GM19351 (cell line): ENCODE data around the gene MN1.
"Not testable (repeated sequence)": the region's sequence is repeated elsewhere in the genome, so short reads cannot be mapped to it uniquely, and the experiment has no call there.

Experiments used
- ATAC-seq: cut with Tn5 transposase; IDR thresholded peaks from one replicate; pipeline ENCODE4 v1.9.1; 2021; ENCODE audit warnings: mild to moderate bottlenecking, moderate library complexity; ENCODE audit not compliant: unreplicated experiment

MN1 gene

DNA sequence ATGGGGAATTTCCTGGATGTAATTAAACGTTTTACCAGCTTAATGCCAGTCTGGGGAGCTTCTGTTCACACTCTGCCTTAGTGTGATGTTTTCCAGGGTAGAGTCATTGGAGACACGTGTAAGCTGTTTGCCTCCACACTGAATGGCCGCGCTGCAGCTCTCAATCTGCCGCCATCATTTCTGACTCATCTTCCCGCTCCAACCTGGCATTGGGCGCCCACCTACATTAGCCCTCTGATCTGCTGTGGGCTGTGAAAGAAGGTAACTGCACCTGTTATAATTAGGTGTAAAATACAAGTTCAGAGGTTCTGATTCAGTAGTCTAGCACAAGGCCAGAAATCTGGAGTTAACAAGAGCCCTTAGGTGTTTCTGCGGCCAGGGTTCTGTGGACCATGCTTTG lies 54.6 kb downstream of the MN1 start:
- no peak for ATAC-seq

DNA sequence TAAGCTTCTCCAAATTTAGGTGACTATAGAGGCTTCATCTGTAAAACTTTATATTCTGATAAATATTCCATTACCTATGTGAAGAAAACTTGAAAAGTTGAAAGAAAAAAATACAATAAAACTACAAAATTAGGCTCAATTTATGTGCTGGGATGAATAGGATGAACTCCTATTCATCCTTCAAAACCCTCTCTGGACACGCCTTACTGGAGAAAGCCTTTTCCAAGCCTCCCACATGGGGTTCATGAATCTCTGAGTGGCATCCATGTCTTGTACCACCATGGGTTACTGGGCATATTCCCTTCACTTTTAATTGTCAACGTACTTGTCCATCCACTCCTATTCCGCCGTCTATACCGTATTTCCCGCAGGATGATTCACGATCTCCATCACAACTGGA lies 55.7 kb downstream of the MN1 start:
- no peak for ATAC-seq

DNA sequence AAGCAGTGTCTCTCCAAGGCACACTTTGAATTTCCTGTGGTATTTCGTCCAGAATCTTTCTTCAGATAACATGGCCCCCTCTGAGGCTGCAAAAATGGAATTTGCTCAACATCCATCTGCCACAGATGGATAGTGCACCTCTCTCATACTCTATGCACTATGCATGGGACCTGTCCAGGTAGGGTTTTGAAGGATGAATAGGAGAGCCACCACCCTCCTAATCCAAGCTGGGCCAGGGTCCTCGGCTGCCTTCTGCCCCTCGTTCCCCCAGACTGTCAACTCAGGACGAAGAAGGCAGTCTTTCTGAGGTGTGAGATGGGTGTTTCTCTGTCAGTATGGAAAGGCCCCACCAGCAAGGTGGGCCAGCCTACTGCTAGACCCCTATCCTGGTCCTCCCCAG lies 56.4 kb downstream of the MN1 start:
- ATAC-seq: no peak

DNA sequence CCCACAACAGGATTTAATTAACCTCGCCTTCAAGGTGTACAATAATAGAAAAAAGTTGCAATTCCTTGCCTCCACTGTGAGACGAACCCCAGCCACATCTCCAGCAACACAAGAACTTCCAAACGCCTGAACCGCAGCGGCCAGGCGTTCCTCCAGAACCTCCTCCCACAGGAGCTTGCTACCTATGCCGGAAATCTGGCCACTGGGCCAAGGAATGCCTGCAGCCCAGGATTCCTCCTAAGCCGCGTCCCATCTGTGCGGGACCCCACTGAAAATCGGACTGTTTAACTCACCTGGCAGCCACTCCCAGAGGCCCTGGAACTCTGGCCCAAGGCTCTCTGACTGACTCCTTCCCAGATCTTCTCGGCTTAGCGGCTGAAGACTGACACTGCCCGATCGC lies 57.5 kb downstream of the MN1 start:
- ATAC-seq: not testable (repeated sequence)

DNA sequence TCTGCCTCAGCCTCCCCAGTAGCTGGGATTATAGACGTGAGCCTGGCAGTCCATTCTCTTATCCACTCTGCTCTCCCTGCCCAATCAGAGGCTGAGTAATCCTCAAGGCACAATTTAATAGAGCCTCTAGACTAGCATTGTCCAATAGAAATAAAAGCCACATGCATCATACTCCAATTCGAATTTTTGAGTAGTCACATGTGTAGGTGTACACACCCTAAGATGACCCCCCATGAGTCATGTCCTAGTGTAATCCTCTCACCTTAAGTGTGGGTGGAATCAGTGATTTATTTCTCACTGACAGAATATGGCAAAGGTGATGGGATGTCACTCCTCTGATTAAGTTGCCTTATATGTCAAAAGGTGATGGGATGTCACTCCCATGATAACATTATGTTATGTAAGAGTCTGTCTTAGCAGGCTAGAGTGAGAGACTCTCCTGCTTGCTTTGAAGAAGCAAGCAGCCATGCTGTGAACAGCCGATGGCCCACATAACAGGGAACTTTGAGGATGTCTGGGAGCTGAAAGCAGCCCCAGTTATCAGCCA lies 61.3 kb downstream of the MN1 start:
- ATAC-seq: no peak

DNA sequence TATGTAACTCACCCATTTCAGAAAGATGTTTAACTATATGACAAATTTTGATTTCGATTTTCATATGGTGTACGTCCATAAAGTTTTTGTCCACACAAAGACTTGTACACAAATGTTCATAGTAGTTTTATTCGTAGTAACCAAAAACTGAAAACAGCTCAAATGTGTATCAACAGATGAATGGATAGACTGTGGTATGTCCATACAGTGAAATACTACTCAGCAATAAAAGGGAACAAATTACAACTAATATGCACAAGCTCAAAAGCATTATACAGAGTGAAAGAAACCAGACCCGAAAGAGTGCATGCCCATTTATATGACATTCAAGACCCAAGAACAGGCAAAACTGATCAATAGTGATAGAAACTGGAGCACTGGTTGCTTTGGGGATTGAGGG lies 64.0 kb downstream of the MN1 start:
- no peak for ATAC-seq

DNA sequence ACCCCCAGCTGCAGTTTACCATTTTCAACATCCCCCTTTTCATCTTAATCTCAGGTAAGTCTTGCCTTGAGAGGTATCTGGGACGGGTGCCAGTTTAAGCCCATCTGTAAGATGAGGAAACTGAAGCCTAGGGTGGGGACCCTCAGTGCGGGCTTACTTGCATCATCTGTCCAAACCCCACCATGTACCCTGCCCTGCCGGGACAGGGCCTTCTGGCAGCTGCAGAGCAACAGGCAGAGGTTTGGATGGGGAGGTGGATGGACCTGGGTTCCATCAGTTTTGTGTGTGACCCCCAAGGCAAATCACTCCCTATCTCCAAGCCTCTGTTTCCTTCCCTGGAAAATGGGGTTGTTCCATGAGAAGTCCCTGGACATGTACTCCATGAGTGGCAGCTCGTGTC lies 67.5 kb downstream of the MN1 start:
- ATAC-seq: no peak

DNA sequence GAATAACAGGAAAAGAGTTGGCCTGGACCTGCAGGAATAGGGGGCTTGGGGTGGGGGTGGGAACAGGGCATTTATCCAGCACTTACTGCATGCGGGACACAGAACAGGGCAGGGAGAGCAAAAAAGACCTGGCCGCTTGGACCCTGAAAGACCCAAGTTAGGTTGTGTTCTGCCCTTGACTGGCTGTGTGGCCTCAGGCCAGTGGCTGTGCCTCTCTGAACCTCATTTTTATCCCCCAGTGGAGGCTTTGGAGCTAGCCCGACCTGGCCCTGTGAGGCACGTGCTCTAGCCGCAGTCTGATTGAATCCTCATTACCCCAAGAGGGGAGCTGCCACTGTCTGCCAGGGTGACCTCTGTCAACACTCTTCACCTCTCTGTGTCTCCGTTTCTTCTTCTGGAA lies 68.7 kb downstream of the MN1 start:
- no peak for ATAC-seq

DNA sequence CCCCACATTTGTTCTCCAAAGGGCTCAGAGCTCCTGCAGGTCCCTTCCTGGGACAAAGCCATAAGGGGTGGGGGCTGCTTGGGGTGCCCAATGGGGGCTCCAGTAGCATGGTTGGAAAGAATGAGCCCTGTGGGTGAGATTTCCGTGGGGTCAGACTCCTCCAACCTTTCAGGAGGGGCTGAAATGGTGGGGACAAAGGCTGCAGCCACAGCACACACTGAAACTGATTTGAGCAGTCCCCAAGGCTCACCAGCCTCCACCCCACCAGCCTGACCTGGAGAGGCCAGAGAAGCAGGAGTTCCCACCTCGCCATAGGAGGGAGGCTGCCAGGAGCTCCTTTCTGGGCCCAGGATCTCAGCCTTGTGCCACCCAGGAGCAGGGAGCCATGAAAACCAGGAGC lies 69.2 kb downstream of the MN1 start:
- no peak for ATAC-seq

DNA sequence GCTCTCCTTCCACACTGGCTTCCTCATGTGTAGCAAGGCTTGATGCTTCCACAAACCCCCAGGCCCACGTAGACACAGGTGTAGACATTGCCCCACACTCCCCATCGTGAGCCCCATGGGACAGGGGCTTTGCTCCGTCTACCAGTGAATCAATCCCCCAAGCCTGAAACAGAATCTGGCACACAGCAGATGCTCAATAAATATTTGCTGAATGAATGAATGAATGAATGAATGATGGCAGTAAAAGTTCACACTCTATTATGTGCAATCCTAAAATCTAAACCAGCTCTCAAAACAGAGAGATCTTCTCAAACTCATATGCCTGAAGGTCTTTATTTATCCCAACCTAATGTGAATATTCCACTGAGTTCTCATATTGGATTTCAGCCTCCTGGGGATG lies 69.9 kb downstream of the MN1 start:
- ATAC-seq: no peak

DNA sequence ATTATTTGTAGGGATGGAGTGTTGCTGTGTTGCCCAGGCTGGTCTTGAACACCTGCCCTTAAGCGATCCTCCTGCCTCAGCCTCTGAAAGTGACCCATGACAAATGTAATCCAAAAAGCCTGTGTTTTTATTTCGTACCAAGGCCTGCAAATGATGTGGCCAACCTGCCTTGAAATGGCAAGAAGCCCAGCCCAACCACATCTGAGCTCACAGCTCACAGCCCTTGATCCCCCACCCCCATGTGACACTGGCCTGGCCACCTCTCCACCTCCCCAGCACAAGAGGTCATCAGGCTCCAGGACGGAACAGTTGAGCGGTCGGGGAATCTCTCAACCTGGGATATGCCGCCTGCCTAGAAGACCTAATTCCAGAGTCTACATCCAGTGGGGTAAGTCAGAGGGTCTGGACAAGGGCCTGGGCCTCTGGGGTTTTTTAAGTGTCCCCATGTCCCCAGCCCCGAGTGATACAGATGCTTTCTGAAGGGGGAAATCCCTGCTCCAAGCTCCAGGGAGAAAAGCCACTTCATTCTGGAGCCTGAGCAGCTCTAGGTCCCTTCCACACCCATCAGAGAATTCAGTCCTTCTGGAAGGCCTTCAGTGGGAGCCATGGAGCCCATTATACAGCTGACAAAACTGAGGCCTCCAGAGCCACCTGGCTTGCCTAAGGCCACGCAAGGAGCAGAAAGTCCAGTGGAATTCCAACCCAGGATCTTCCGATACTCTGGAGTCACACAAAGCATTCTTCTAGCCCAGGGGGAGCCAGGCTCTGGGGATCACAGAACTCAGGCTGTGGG lies 70.7 kb downstream of the MN1 start:
- ATAC-seq: no peak

DNA sequence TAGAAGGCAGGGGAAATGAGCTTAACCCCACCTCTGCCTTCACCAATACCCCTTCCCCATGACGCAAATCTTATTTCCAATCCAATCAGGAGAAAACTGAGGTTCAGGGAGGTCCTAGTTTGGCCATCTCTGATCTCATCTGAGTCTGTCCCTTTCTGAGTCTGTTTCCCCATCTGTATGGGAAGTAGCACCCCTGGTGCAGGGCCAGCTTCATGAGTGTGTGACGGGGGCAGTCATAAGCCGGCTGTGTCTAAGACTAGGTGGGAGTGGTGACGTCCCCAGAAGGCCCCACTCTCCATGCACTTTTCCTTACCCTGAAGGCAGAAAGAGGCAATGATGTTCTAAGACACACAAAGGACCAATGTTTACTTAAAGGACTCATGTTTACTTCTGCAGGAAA lies 72.3 kb downstream of the MN1 start:
- no peak for ATAC-seq

DNA sequence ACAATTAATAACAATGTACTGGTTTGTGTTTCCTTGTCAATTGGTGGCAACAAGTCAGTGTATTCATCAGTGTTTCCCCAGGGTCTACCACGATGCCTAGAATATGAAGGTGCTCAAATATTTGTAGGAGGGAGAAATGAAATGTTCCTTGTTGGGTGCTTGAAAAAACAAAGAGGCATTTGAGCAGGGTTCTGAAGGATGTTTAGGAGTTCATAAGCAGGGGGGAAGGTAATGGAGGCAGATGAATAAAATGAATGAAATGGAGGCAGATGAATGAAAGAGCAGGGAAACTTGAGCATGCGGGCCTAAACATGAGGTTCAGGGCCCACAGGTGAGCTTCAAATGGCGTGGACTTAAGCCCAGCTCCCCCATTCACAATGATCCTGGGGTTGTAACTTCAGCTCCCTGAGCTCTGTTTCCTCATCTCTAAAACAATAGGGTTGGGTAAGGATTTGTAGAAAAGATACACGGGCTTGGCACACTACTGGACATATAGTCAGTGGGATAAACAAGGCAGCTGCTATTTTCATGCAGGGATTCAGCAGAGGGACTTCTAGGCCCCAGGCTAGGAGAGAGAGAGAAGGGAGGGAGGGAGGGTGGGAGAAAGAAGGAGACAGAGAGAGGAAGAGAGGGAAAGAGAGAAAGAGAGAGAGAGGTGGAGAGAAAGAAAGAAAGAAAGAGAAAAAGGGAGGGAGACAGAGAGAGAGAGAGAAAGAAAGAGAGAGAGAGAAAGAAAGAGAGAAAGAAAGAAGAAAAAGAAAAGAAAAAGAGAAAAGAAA lies 73.7 kb downstream of the MN1 start:
- no peak for ATAC-seq

DNA sequence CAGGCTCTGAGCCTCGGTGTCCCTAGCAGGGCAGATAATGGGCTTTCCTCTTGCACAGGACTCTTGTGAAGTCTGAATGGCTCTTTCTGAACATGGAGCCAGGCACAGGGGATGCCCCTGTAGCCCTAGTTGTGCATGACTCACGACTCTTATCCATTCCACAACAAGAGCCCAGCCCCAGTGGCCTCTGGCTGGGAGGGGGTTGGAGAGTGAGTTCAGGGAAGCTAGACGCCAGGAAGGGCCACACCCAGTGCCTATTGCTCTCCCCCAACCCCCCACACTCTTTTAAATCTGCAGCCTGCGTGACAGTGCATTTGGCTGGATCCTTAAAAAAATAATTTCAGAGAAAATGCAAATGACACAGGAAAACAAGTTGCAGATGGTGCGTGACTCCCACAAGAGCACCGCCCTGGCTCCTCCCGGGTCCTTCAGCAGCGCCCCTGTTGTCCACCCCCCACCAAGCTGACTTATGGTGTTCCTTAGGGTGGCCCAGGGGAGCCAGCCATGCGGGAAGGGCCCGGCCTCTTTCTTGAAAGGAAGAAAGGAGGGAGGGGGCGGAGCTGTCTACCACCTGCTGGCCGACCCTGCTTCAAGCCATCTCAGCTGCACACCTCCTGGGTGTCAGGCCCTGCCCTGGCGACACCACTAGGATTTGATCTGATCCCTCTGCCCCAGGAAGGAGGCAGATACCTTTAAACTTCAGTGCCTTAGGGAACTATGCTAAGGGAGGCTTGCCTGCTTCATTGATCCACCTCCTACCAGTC lies 74.7 kb downstream of the MN1 start:
- ATAC-seq: no peak

DNA sequence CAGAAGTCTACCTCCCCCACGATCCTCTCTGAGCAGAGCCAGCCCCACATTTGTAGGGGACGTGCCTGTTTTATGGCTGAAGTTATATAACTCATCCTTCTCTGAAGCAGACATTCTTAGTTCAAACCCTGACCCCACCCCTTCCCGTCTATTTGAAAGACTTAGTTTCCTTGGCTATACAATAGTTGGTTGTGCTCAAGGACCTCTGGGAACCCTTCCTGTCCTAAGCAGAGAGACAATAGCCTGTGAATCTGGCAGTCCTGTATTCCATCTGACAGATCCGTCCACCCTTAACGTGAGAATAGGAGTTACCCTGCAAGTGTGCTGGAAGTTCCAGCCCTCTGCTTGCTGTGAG lies 75.2 kb downstream of the MN1 start:
- ATAC-seq: no peak

DNA sequence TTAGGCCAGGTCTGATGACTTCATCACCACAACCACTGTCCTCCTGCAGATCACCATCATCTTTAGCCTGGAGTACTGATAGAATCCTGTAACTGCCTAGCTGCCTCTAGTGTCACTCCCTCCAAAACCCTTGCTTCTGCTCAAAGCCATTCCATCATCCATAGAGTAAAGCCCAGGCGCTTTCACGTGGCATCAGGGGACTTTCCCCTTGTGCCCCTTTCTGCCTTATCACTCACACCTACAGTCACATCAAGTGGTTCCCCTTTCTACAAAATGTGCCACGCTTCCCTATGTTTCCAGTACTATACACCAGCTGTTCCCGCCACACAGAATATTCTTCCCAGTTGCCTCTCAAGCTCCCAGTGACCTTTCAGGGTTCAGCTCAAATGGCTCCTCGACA lies 75.9 kb downstream of the MN1 start:
- no peak for ATAC-seq

DNA sequence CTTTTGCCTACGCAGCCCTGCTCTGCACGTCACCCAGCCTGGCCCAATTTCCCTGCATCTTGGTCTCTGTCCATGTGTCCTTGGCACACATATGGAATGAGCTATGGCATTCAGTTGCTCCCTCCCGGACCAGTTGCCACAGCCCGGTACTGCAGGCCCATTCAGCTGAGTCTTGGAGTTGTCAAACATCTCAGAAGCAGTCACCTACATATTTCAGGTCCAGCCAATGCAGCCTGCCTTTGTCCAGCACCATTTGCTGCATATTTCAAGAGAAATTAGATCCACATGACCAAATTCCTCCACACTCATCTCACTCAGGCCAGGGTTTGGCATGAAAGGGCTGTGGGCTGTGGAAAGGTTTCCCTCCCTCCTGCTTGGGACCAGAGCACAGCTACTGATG lies 76.8 kb downstream of the MN1 start:
- no peak for ATAC-seq

DNA sequence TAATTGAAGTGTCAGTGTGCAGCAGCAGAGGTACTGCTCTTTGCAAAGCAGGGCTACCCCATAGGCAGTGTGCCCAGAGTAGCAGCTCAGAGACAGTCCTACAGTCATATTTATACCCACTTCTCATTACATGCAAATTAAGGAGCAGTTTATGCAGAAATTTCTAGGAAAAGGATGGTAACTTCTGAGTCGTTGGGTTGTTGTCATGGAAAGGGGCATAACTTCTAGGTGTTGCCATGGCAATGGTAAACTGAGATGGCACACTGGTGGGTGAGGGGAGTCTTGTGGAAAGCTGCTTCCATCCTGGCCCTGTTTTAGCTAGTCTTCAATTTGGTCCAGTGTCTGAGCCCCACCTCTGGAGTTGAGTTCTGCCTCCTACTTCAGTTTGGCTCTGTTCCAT lies 77.4 kb downstream of the MN1 start:
- ATAC-seq: no peak

DNA sequence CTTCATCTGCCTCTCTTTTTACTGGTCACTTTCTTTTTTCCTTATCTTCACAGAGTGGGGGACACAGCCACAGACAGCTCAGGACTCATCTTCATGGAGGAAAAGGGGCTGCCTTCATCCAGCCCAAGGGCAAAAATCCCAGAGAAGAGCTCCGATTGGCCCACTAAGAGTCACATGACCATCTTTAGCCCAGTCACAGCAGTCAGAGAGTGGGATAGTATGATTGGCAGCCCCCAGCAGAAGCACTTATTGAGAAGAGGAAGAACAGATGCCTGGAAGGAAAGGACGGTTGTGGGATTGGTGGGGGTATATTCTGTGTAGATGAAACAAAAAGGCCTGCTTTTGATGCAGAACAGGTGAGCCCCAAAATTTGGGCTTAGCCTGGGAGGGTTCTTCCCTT lies 77.8 kb downstream of the MN1 start:
- no peak for ATAC-seq

DNA sequence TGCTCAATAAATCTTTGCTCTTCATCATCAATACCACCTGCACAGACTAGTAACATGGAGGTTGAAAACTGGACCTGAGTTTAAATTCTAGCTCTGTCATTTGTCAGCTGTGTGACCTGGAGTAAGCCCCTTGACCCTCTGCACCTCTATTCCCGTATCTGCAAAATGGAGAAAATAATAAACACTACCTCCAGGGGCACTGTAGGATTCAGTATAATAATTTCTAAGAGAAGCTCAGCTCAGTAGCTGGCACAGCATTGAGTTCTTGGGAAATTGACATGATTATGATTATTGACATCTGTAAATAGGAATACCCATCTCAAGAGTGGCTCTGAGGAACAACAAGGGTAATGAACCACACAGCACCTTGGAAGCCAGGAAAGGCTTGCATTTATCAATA lies 78.4 kb downstream of the MN1 start:
- ATAC-seq: no peak

DNA sequence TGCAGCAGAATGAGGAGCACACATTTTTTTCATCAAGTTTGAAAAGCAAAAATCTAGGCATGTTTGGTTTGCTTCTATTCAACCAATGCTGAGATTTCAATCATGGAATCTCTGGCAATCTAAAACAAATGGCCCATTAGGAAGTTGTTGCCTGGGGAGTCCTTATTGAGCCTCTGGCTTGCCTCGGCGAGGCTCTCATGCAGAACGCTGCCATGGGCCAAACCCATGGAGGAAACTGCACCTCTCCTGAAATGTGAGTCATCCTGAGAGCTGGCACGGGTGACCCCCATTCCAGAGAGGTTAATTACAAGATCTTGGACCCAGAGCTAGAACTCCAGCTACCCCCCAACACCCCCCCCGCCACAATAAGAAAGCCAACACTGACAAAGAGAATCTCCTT lies 80.7 kb downstream of the MN1 start:
- ATAC-seq: no peak
